HK-2 (cell line): ENCODE data around the gene UQCR11.

Experiments used
- DNase-seq: peaks from one replicate; pipeline ENCODE4 v3.0.0-alpha.2; 2018; ENCODE audit not compliant: unreplicated experiment

UQCR11 gene

DNA sequence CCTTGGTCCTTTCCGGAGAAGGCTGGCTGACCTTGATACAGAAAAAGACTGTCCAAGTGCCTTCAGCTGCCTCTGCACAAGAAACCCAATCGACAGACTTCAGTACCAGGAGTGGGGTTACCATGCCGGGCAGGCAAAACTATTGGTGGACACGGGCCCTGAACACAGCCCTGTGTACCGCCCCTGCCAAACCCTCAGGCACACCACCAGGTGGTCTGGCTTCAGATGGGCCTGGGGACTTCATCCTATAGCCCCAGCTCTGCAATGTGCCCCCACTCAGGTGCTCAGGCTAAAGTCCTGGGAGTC lies 29.6 kb upstream of the UQCR11 start:
- no peak for DNase-seq

DNA sequence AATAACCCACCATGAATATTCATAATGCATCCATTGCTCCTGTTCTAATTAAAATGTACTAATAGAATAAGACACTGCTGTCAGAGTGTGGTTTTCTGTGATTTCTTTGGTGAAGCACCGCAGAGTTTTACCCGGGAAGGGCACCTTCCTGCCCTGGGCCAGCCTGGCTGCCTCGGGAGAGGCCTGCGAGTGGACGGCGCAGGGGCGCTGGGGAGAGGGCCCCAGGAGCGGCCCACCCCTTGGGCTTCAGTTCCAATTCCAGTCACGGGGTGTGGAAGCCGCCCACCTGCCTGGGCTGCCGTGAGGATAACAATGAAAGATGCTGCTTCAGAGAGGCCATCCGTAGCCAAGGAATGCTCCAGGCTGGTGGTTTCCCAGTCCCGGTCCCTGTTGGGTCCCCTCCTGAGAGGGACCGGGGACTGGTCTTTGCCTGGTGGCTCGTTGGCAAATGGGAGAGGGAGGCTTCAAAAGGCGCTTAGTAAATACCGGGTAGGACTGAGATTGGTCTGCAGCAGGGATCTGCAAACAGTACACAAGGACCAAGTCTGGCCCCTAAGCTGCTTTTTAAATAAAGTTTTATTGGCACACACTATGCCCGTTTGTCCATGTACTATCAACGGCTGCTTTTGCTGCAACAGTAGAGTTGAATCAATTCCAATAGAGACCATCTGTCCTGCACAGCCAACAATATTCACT lies 29.1 kb upstream of the UQCR11 start:
- DNase-seq, result no peak

DNA sequence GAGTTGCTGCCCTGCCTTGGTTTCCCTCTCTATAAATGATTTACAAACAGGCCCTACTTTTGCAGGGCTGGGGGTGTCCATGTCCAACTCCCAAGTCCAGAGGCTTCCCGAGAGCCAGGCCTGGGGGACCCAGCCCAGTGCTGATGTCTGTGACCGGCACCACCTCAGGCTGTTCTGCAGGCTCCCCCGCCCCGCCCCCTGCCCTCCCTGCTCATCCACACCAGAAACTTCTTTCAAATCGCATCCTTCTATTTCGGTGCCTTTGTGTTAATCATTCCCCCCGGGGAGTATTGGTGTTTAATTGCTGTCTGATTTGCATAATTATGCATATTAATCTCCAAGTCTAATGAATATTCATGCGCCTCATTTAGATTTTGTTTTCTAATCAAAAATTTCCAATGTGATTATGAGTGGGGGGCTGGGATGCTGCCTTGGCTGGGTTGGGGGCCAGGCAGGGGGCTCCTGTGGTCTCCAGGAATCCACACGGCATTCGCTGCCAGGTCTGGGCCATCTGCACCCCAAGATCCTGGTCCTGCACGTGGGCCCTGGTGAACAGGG lies 28.1 kb upstream of the UQCR11 start:
- no peak for DNase-seq

DNA sequence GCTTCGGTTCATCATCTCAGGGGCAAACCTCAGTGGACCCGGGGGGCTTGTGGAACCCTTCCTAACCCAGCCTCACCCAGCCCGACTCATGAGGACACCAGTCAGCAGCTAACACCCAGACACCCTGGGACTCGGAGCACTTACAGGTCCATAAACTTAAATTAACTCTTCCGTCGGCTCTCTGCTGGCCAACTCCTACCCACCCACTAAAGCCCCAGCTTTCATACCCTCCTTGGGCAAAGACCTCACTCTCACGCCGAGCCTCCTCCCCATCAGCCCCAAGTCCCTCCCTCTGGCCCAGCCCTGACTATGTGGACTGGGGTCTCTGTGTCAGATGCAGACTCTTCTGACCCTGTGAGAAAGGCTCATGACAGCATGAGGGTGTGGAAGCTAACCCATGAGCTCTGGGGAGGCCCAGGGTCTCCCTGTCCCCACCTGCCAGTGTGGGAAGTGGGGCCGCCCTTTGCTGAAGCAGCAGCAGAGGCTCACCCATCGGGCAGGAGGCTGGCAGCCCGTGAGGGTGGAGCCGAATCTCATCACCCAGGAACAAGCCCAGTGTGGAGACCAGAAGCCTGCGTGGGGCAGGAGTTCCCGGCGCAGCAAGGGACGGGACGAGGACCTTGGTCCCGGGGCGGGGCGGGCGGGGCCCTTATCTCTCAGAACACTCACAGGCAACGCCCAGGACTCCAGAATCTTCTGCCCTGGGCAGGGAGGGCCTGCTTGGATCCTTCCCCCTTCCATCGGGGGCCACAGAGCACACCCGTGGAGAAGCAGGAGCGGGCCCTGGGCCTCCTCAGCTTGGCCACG lies 27.4 kb upstream of the UQCR11 start:
- no peak for DNase-seq

DNA sequence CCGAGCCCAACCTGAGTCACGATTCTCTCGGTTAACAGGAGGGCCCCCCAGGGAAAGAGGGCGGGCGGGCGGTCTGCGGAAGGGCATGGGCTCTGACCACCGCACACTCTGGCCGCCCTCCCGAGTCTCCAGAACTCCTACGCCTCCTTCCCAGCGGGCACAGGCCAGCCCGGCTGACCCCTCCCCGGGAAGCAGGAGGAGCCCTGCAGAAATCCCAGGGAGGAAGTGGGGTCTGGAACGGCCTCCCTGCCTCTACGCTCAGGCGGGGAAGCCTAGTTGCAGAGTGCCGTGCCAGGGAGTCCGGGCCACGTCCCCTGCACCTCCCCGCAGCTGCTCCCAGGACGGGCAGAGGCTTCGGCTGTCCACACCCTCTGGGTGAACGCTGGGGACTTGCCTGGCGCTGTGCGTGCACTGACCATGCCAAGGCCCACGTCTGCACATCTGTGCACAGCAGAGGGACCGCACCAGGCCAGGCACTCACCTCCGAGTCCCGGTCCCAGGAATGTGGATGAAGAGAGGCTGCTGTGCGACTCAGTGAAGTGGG lies 26.4 kb upstream of the UQCR11 start:
- no peak for DNase-seq

DNA sequence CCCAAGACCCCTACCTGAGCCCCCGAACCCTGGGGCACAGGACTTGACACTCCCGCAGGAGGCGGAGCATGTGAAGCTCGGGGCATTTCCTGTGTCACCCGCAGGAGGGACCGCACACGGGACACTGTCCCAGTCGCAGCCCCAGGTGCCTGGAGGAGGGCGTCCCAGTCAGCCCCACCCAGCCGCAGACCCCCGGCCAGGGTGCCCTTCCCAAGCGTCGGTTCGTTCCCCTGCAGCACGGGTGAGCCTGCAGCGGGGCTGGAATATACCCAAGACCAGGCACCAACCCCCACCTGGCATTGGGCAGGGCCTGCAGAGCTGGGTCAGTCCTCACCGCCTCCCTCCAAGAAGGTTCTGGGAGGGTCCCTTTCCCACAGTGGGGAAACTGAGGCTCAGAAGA lies 25.5 kb upstream of the UQCR11 start:
- DNase-seq, result no peak

DNA sequence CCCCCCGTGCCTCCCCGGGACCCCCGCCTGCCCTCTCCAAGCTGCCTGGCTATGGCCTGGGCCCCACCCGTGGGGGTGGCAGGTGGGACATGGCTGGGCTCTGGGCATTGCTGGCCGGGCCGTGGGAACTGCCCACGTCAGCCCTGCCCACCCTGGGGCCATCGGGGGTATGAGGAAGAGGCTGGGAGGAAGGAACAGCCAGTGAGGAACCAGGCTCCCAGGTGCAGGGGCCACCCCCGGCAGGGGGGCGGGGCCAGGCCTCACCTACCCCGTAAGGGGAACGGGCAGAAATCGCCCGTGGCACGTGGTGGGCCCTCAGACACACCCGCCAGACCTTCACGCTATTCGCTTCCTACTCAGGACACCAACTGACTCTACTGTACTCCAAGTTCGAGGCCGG lies 24.8 kb upstream of the UQCR11 start:
- no peak for DNase-seq

DNA sequence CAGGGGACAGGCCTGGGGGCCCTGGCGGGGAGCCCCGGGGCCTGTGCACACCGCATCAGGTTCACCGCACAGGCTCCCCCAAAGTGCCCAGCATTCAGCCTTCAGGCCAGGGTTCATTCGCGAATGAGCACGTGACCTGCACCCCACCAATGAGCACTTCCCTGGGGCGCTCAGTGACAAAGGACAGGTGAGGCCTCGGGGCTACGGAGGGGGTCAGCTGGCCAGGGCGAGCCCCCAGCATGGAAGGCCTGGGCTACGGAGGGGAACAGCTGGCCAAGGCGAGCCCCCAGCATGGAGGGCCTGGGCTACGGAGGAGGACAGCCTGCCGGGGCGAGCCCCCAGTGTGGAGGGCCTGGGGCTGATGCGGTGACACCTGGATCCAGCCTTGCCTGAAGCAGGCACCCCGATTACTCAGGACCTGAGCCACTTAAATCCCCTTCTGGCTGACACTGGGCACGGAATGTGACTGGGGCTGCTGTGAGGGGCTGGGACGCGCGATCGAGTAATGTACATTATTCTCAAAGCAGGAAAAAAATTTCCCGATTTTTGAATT lies 24.1 kb upstream of the UQCR11 start:
- no peak for DNase-seq

DNA sequence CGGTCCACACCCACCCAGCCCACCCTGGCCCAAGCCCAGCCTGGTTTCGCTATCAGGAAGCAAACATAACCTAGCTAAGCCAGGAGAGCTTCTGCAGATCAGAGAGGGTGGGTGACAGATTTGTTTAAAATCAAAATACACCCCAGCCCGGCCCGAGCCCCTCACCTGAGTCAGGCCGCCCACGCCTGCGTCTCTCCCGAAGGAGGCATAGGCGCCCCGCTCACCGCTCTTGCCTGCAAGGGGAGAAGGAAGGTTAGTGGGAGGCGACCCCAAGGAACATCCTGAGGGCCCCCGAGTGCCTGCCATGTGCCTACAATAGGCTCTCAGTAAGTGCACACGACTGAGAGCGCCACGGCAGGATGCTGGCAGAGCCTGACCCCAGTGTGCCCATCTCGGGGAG lies 21.9 kb upstream of the UQCR11 start:
- no peak for DNase-seq

DNA sequence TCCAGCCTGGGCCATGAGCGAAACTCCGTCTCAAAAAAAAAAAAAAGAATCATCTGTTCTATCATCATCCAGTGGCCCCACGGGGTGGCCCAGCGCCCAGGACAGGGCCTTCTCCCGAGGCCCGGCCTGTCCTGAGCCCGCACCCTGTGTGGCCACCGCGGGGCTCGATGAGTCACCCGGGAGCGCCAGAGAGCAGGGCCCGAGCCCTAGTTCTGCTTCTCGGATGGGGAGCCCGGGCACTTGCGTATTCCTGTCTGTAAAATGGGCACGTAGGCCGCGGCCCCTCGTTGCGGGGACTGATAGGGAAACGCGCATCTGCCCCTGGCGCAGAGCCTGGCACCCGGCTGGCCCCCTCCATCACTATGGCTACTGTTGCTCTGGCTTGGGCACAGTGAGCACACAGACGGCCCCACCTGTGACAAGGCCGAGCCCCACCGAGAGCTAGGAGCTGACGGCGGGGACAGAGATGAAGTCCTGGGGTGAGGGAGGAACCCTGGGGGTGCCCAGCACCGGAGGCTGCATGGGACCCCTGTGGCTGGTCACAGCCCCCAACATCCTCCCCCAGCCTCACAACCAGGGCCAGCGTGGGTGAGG lies 21.3 kb upstream of the UQCR11 start:
- no peak for DNase-seq

DNA sequence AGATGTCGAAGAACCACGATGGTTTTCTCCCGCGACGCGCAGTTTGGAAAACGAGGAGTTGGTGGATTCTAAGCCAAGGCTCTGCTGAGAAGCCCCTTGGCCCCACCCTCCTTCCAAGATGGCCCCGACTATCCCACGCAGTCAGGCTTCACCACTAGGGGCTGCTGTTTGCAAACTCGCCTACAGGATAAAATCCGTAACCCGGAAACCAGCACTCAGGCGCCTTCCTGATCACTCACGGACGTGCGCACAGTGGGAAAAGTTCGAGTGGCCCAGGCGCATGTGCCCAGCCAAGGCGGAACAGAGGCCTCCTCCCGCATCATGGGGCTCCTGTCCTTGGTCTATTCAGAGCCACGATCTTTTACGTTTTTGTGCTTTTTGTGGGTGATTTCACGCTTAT lies 19.2 kb upstream of the UQCR11 start:
- peak; percentile 22 for DNase-seq

DNA sequence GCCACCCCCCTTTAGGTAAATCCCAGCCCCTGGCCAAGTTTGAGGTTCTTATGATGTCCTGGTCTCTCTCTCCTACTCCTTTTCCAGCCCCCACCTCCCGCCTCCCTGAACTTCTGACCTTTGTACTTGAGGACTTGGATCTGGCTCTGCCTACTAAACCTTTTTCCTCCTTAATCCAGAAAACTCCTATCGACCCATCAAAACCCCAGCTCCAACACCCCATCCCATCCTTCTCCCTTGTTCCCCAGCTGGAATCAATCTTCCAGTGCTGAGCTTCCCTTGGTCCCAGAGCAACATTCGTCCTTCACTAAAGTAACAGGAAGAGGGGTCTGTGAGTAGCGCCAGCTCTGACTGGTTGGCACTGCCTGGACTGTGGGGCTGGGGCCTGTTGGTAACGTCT lies 17.3 kb upstream of the UQCR11 start:
- no peak for DNase-seq

DNA sequence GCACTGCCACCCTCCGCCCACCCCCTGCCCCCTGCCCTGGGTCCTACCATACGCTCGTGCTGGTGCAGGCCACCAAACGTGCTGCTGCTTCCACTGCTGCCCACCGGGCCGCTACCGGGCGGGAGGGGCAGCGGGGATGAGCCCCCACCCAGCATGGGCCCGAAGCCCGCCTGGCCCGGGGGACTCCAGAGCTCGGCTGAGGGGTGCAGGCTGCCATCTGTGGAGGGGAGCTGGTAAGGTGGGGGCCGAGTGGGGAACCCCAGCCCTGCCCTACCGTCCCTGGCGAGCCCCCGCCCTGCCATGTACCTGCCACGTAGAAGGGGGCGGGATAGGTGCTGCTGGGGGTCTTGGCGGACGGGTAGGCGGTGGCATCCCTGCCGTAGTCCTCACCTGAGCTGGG lies 16.7 kb upstream of the UQCR11 start:
- no peak for DNase-seq

DNA sequence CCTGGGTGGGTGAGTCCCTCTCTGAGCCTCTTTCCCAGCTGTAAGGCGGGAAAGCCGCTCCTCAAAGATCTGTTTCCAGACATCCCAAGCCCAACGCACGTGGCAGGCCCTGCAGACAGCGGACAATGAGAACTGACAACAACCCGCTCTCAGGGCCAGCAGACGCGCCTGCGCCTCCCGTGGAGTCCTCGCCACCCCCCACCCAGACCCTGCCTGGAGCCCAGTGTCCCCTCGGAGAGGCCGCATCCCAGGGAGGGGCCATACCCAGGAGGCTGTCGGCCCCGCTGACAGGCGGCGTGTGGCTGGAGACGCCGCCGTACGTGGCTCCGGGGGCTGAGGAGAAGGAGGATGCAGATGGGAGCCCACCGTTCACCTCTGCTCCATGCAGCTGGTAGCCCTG lies 16.3 kb upstream of the UQCR11 start:
- no peak for DNase-seq

DNA sequence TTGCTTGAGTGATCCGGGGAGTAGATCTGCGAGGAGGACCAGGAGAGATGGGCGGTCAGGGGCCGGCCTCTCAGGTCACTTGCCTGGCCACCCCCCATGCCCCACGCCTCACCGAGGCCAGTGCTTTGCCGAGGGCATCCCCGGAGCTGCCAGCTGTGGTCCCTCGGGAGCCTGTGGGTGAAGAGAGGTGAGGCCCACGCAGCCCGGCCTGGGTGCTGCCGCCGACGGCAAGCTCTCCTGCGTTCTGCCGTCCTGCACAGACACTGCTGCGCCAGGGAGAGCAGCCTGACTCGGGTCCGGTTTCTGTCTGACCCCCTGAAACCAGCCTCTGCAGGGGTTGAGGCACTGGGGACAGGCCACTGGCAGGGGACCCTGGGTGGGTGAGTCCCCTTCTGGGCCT lies 15.8 kb upstream of the UQCR11 start:
- DNase-seq, result no peak

DNA sequence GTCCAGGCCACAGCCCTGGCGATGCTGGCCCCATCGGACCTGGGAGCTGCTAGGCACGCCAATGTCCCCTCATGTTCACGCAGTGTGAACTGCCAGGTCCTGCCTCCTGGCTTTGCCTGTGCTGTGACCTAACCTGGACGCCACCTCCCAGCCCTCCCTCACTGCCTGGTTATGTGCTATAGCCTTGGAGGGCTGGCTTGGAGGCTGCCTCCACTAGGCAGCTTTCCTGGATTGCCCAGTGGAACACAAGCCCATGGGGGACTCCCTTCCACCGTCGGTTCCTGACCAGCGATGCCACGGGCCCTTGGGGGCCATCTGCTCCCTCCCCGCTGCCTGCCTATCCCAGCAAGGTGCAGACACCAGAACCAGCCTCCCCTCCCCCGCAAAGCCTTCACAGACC lies 15.2 kb upstream of the UQCR11 start:
- no peak for DNase-seq

DNA sequence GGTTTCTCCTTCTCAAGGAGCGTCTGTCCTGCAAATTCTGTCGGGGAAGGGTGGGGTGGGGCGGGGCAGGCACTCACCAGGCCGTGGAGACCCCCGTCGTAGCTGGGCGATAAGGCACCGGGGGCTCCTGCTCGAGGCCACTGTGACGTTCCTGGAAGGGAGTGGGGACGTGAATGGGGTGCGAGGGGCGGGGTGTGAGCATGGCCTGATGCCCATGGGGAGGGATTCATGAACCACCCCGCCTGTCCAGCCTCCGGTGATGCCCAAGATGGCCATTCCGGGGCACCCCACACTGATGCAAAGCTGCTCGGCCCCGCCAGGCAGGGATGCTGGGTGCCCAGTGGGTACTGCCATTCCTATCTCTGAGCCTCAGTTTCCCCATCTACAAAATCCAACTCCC lies 14.4 kb upstream of the UQCR11 start:
- DNase-seq, result no peak

DNA sequence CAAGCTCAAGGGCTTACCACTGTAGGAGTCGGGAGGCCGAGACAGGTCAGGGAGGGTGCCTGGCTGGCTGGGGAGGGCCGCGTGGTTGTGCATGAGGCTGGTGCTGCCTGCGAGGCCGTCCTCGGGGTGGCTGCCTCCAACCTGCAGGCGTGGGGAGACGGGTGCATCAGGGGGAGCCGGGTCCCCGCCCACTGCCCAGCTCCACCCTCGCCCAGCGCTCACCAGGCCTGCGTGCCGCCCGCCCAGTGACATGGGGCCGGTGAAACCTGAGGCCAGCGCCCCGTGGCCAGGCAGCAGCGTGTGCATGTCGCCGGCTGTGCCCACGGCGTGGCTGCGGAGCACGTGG lies 13.8 kb upstream of the UQCR11 start:
- no peak for DNase-seq

DNA sequence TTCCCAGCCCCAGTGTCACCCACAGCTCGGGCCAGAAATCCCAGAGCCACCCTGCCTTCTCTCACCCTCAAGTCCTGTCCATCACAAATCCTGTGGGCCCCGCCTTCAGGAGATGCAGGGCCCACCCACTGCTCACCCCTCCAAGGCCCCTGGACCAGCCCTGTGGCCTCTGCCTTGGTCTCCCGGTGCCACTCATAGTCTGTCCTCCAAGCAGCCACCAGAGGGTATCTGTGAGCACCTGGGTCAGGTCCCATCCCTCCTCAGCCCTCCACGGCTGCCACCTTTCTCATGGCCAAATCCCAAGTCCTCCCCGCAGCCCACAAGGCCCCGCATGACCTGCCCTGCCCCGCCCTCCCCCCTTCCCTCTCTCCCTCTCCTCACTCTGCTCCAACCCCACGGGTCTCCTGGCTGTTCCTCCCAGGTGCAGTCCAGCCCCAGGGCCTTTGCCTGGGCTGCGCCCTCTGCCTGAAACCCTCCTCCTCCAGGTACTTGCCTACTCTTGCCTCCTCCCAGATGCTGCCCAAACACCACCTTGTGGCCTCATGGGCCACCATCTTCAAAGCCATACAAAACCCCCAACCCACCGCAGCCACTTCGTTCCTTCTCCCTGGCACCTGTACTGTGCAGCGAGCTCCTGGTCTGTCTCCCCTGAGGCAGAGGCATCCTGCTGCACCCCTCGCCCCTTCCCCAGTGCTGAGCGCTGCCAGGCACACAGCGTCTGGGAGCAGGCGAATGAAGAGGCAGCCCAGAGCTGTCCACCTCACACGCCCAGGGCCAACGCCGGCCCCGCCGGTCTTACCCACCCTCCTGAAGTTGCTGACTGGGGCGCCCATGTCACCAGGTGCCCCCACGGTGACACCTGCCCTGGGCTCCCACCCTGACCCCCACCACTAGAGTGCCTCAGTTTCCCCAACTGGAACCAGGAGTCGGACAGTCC lies 13.2 kb upstream of the UQCR11 start:
- DNase-seq, result peak; percentile 34

DNA sequence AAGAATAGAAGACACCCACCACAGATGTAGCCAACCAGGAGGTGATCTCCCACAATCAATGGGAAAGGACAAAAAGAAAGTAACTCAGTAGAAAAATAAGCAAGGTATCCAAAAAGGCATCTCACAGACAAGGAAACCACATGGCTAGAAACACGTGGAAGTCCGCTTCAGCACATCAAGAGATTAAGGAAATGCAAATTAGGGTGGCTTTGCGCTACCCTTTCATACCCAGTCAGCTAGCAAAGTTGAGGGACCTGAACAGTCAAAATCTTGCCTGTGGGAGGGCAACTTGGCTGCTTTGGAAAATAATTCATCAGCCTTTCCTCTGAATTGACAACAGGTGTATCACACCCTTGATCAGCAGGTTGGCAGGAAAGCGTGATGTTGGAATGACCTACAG lies 11.6 kb upstream of the UQCR11 start:
- no peak for DNase-seq

DNA sequence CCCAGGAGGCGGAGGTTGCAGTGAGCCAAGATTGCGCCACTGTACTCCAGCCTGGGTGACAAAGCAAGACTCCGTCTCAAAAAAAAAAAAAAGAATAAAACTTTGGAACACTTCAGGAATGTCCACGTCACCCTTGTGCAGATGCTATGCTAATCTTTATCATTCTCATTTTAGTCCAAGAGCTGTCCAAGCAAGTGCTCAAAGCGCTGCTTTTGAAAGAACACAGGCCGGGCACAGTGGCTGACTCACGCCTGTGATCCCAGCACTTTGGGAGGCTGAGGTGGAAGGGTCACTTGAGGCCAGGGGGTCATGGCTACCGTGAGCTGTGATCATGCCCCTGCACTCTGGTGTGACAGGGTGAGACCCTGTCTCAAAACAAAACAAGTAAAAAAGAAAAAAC lies 11.1 kb upstream of the UQCR11 start:
- no peak for DNase-seq
